Retina (tissue), 1 donor: ENCODE measurements around the gene PCDHGA3.
"Not testable (repeated sequence)": the region's sequence is repeated elsewhere in the genome, so short reads cannot be mapped to it uniquely, and the experiment has no call there.

ENCODE experiments used
- DNase-seq: peaks from one replicate; pipeline ENCODE4 v3.0.0-alpha.2; 2016

Gene PCDHGA3

DNA sequence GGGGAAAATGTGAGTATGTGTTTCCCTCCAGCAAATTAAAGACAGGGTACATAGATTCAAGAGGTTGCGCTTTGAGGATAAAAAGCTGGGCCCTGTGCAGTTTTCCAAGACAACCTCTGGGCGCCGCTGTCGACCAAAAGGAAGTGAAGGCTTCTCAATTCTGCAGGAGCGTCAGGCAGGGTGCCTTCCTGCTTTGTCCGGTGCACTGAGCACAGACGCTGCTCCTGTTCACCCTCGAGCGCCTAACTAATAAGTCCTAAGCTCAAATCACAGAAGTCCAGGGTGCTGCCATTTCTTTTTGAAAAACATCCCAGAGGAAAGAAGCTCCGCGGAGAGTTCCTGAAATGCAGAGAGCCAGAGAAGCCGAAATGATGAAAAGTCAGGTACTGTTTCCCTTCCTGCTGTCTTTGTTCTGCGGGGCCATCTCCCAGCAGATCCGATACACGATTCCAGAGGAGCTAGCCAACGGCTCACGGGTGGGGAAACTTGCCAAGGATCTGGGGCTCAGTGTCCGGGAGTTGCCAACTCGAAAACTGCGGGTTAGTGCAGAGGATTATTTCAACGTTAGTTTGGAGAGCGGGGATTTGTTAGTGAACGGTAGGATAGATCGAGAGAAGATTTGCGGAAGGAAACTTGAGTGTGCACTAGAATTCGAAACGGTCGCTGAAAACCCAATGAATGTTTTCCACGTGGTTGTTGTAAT, 6.4 kb downstream of the PCDHGA3 start, which contains the start of gene PCDHGB1:
Gene PCDHGB1 (plus strand): TSS at position 183 of the 703 bp plus-strand sequence. CDS start 162 bp downstream, at position 345.
- no peak for DNase-seq

- DNase-seq, result no peak
Measured at GRCh38 chr5:141351591-141351990, 8.0 kb downstream of the PCDHGA3 start.

DNA sequence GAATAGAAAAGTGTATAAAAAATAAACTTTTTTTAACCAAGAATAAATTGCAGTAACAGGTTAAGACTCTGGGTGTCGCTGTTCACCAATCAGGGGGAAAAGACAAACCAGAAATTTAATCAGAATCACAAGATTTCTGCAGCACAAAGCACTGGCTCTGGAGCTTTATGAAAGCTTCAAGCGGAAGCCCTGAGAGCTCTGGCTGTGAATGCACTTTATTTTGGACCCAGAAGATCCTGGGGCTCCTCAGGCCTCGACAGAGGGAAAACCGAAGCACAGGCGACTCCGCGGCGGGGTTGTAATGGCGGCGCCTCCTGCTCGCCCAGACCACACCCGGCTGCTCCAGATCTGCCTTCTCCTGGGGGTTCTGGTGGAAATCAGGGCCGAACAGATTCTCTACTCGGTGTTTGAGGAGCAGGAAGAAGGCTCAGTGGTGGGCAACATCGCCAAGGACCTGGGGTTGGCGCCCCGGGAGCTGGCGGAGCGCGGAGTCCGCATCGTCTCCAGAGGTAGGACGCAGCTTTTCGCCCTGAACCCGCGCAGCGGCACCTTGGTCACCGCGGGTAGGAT, 11.4 kb downstream of the PCDHGA3 start, which contains the start of gene PCDHGA4:
Gene PCDHGA4 (plus strand): TSS at position 122 of the 570 bp plus-strand sequence. CDS start 87 bp downstream, at position 209.
- no peak for DNase-seq

DNA sequence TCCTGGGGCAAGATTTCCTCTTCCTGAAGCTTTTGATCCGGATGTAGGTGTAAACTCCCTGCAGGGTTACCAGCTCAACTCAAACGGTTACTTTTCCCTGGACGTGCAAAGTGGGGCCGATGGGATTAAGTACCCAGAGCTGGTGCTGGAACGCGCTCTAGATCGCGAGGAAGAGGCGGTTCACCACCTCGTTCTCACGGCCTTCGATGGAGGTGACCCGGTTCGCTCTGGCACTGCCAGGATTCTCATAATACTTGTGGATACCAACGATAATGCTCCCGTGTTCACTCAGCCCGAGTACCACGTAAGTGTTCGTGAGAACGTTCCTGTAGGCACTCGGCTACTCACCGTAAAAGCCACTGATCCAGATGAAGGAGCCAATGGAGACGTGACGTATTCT, 12.0 kb downstream of the PCDHGA3 start:
- DNase-seq, result no peak

DNA sequence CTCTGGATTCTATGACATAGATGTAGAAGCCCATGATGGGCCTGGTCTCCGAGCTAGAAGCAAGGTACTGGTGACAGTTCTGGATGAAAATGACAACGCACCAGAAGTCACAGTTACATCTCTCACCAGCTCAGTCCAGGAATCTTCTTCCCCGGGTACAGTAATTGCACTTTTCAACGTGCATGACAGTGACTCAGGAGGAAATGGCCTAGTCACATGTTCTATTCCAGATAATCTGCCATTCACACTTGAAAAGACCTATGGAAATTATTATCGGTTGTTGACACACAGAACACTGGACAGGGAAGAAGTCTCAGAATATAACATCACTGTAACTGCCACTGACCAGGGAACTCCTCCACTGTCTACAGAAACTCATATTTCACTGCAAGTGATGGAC, 12.5 kb downstream of the PCDHGA3 start:
- no peak for DNase-seq

- no peak for DNase-seq
Measured at GRCh38 chr5:141356950-141357349, 13.3 kb downstream of the PCDHGA3 start.

DNA sequence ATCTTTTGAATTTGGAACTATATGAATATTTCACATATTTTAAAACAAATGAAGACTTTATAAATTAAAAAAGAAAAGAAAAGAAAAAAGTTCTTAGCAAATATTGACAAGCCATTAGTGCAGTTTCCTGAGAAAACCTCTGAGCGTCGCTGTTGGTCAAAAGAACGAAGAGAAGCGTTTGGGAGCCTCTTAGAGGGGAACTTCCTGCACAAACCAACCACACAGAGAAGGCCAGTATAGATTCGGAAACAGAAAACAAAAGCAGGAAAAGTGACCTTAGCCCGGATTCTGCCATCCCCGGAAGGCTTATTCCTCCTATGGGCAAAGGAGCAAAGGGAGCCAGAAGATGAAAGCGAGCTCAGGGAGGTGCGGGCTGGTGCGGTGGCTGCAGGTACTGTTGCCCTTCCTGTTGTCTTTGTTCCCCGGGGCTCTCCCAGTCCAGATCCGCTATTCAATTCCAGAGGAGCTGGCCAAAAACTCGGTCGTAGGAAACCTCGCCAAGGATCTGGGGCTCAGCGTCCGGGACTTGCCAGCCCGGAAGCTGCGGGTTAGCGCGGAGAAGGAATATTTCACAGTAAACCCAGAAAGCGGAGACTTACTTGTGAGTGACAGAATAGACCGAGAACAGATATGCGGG, 16.3 kb downstream of the PCDHGA3 start, which contains the start of gene PCDHGB2:
Gene PCDHGB2 (plus strand): TSS at position 205 of the 637 bp plus-strand sequence. CDS start 142 bp downstream, at position 347.
- peak; percentile 15 for DNase-seq

DNA sequence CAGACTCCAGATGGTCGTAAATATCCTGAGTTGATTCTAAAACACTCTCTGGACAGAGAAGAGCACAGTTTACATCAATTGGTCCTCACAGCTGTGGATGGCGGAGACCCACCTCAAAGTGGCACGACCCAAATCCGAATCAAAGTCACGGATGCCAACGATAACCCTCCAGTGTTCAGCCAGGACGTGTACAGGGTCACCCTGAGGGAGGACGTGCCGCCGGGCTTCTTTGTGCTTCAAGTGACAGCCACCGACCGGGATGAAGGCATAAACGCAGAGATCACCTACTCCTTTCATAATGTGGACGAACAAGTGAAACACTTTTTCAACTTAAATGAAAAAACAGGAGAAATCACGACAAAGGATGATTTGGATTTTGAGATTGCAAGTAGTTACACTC, 17.1 kb downstream of the PCDHGA3 start:
- no peak for DNase-seq

GRCh38 chr5:141362719-141363118, 19.1 kb downstream of the PCDHGA3 start:
- DNase-seq, result no peak

DNA sequence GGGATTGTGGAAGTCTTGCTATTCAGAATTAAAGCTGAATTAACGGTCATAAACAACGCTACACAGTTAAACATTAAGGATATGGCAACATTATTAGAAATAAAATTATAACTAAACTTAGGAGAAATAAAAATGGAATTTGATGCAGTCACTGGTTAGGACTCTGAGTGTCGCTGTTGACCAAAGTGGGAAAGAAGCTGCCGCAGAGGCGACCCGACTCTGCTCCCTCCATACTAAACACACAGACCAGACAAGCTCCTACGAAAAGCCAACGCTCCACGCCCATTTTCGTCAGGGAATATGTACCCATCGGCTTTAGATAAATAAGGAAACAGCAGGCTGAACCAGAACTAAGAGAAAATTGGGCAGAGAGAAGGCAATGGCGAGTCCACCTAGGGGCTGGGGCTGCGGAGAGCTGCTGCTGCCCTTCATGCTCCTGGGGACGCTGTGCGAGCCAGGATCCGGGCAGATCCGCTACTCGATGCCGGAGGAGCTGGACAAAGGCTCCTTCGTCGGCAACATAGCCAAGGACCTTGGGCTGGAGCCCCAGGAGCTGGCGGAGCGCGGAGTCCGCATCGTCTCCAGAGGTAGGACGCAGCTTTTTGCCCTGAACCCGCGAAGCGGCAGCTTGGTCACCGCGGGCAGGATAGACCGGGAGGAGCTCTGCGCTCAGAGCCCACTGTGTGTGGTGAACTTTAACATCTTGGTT, 20.5 kb downstream of the PCDHGA3 start, which contains the start of gene PCDHGA5:
Gene PCDHGA5 (plus strand): TSS at position 211 of the 709 bp plus-strand sequence. CDS start 169 bp downstream, at position 380.
- DNase-seq, result peak; percentile 26

DNA sequence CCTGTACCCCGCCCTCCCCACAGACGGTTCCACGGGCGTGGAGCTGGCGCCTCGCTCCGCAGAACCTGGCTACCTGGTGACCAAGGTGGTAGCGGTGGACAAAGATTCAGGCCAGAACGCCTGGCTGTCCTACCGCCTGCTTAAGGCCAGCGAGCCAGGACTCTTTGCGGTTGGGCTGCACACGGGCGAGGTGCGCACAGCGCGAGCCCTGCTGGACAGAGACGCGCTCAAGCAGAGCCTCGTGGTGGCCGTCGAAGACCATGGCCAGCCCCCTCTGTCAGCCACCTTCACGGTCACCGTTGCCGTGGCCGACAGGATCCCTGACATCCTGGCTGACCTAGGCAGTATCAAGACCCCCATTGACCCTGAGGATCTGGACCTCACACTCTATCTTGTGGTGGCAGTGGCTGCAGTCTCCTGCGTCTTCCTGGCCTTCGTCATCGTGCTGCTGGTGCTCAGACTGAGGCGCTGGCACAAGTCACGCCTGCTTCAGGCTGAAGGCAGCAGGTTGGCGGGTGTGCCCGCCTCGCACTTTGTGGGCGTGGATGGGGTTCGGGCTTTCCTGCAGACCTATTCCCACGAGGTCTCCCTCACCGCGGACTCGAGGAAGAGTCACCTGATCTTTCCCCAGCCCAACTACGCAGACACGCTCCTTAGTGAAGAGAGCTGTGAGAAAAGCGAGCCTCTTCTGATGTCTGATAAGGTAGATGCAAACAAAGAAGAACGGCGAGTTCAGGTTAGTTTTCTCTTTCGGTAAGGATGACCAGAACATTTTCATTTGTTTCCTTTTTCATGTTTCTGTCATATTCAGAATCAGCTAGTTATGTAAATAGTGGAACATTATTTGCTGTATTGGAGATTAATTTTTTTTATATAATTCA, 22.6 kb downstream of the PCDHGA3 start:
- DNase-seq, result no peak

DNA sequence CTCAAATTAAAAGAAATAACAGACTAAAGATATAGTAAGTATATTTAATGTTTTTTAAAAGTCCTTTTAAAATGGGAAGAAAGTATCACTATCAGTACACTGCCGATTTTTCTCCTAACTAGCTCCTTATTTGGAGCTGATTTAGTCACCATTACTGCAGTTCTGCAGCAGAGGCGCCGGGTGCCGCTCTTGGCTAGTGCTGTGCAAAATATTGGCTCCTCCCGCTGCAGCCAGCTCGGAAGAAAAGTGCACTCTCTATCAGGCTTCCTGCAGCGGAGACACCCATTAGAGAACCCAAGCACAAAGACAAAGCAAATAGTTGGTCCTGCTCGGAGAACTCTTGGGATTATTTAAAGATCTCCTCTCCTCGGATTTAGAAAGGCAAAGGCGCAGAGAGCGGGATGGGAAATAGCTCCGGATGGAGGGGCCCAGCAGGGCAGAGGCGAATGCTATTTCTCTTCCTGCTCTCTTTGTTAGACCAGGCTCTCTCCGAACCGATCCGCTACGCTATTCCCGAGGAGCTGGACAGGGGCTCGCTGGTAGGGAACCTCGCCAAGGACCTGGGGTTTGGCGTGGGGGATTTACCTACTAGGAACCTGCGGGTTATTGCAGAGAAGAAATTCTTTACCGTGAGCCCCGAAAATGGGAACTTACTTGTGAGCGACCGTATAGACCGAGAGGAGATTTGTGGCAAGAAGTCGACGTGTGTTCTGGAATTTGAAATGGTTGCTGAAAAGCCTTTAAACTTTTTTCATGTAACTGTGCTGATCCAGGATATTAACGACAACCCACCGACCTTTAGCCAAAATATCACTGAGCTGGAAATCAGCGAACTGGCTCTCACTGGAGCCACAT, 26.6 kb downstream of the PCDHGA3 start, which contains the start of gene PCDHGB3:
Gene PCDHGB3 (plus strand): TSS at position 249 of the 855 bp plus-strand sequence. CDS start 153 bp downstream, at position 402.
- DNase-seq, result no peak

- no peak for DNase-seq
Measured at GRCh38 chr5:141371572-141372475, 28.2 kb downstream of the PCDHGA3 start.

DNA sequence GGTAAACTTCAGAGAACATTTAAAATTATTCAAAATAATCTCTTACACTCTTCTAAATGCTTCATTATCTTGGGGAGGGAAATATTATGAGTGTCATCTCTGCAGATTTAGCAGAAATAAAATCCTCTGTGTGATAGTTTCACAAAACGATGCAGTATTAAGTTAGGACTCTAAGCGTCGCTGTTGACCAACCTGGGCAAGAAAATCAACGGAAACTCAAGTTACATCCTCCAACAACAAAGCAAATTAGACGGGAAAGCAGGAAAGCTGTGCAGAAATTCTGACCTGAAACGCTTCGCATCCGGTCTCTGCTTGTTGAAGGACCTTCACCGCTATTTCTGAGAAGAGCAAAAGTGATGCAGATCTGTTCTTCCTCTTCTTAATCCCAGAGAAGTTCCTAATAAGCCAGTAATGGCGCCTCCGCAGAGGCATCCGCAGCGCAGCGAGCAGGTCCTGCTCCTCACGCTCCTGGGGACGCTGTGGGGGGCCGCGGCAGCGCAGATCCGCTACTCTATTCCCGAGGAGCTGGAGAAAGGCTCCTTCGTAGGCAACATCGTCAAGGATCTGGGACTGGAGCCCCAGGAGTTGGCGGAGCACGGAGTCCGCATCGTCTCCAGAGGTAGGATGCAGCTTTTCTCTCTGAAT, 30.2 kb downstream of the PCDHGA3 start, which contains the start of gene PCDHGA6:
Gene PCDHGA6 (plus strand): TSS at position 219 of the 645 bp plus-strand sequence. CDS start 193 bp downstream, at position 412.
- peak; percentile 36 for DNase-seq

GRCh38 chr5:141374627-141375026, 31.0 kb downstream of the PCDHGA3 start:
- DNase-seq, result no peak

DNA sequence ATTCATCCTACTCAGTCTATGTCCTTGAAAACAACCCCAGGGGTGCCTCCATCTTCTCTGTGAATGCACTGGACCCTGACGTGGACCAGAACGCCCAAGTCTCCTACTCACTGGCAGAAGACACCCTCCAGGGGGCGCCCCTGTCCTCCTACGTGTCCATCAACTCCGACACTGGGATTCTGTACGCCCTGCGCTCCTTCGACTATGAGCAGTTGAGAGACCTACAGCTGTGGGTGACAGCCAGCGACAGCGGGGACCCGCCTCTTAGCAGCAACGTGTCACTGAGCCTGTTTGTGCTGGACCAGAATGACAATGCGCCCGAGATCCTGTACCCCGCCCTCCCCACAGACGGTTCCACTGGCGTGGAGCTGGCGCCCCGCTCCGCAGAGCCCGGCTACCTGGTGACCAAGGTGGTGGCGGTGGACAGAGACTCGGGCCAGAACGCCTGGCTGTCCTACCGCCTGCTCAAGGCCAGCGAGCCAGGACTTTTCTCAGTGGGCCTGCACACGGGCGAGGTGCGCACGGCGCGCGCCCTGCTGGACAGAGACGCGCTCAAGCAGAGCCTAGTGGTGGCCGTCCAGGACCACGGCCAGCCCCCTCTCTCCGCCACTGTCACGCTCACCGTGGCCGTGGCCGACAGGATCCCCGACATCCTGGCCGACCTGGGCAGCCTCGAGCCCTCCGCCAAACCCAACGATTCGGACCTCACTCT, 32.0 kb downstream of the PCDHGA3 start:
- not testable (repeated sequence) for DNase-seq

DNA sequence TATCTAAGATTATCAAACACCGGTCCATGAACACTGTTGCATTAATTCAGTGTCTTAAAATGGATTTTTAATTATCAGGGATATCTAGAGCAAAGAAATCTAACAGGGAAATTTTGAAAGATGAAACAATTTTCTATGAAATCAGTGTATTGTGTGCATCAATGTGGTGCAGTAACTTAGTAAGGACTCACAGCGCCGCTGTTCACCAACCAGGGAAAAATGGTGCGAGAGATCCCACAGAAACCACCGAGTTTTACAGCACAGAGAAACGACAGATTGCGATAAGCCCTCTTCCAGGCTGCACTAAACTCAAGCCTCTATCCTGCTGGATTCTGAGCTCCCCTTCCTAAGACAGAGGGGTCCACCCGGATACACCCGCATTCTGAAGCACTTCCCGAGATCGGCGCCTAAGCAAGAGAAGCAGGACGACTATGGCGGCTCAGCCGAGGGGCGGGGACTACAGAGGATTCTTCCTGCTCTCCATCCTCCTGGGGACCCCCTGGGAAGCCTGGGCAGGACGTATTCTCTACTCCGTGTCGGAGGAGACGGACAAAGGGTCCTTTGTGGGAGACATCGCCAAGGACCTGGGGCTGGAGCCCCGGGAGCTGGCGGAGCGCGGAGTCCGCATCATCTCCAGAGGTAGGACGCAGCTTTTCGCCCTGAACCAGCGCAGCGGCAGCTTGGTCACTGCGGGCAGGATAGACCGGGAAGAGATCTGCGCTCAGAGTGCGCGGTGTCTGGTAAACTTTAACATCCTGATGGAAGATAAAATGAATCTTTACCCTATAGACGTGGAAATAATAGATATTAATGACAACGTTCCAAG, 39.1 kb downstream of the PCDHGA3 start, which contains the start of gene PCDHGA7:
Gene PCDHGA7 (plus strand): TSS at position 274 of the 826 bp plus-strand sequence. CDS start 158 bp downstream, at position 432.
- no peak for DNase-seq
